ENCODE measurements around the gene SMARCA4. TPM values are rescaled to one million over a fixed set of nuclear protein-coding genes. Genes with fewer than 3 reads are reported as not detected.
"Not testable (repeated sequence)": the region's sequence is repeated elsewhere in the genome, so short reads cannot be mapped to it uniquely, and the experiment has no call there.

The SMARCA4 gene
- polyA plus RNA-seq, 1 donor = 91.4 TPM

DNA sequence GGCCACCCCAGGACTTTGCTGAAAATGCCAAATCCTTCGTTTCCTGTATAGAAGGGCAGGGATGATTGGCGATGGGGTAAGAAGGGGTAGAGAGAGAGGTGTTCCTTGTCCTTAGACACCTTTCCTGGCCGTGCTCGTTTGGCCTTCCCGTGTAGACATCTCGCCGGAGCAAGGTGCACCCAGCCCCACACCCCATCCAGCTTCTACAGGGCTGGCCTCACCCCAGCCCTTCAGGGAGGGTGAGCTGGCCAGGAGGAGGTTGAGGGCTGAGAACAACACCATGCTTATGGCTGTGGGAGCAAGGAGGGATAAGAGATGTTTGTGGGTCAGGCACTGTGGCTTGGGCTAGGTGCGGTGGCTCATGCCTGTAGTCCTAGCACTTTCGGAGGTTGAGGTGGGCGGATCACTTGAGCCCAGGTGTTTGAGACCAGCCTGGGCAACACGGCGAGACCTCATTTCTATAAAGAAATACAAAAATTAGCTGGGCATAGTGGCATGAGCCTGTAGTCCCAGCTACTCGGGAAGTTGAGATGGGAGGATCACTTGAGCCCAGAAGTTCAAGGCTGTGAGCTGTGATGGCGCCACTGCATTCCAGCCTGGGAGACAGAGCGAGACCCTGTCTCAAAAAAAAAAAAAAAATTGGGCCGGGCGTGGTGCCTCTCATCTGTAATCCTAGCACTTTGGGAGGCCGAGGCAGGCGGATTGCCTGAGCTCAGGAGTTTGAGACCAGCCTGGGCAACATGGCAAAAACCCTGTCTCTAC, 15.5 kb downstream of the SMARCA4 start:
- DNase-seq (ENCODE audit: low read depth) = no peak

DNA sequence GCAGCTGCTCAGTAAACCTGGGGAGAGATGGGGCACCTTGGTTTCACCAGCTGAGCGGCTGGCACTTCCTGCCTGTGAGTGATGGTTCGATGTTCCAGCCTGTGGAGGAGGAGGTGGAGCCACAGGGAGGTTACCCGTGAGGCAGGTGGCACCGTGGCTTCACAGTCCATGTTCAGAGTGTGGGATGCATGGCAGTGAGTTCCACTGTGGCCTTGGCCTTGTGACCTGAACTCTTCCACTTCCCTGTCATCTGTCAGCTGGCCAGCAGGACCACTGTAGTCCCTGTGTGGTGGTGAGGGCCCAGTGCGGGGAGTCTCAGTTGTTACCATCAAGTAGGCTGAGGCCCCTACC, 16.9 kb downstream of the SMARCA4 start:
- DNase-seq (ENCODE audit: low read depth) = no peak

DNA sequence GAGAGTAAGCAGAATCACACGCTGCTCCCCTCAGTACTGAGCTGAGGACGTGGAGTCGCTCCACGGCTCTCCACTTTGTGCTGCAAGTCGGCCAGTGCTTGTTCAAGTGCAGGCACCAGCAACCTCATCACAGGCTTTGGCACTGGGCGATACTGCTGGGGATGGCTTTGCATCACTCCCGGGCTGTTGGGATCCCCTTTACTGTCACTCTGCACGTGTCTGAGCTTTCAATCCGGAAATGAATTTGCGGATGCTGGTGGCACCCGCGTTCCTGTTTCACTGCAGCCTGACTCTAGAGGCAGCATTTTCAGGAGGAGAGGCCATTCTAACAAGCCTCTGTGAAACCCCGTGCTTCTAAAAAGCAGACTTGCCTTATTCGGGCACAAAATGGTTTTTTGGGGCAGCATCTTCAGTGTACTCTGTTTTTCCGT, 19.1 kb downstream of the SMARCA4 start:
- no peak for DNase-seq (ENCODE audit: low read depth)

DNA sequence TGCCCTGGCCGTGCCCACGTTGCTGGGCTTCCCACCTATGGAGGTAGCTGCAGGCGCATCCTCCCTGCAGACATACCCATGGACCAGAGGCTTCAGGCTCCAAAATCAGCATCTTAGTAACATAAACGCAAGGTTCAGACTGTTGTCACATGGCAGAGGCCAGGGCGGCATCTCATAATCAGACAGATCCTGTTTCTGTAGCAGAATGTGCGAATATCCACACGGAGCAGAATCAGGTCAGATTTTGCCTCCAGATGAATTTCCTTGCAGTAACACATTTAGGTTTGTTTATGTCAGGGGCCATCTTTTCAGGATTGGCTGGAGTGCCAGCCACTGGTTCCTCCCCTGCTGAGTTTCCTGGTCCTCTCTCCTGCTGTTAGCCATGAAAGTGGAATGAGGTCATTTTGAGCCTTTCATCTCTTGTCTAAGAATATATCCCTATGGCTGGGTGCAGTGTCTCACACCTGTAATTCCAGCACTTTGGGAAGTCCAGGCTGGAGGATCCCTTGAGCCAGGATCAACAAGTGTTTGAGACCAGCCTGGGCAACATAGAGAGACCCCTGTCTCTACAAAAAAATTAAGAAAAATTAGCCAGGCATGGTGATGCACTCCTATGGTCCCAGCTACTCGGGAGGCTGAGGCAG, 20.5 kb downstream of the SMARCA4 start:
- DNase-seq (ENCODE audit: low read depth) = no peak

DNA sequence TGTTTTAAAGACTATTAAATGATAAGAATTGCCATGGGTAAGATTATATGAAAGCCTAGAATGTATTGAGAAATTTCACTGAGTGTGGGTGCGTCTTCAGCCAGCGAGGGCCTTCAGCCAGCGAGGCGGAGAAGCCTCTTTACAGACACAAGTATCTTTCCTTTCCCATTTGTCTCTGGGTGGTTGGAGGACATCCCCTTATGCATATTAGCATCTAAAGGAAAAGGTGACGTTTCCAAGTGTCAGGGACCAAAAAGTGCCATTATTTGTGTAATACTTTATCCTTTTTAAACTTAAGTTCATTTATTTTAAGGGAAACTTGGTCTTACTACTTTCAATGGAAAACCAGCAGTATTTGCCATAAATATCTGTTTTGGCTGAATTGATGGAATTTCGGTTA, 22.2 kb downstream of the SMARCA4 start:
- no peak for DNase-seq (ENCODE audit: low read depth)

DNA sequence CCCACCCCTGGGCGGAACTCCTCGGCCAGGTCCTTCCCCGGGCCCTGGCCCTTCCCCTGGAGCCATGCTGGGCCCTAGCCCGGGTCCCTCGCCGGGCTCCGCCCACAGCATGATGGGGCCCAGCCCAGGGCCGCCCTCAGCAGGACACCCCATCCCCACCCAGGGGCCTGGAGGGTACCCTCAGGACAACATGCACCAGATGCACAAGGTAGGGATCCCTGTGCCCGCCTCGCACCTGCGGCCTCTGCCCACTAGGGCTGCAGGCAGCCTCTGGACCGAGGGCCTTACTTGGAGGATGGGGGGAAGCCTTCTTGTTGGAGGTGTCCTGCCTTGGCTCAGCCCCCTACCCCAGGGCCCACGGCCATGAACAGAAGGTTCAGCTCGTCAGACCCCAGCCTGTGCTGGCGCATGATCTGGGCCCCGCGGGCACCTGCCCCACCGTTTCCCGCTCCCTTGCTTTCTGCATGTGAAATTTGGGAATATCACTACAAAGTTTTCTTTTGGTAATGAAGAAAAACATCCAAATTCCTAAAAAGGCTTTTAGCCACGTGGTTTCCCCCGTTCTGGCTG, 23.4 kb downstream of the SMARCA4 start:
- no peak for DNase-seq (ENCODE audit: low read depth)

DNA sequence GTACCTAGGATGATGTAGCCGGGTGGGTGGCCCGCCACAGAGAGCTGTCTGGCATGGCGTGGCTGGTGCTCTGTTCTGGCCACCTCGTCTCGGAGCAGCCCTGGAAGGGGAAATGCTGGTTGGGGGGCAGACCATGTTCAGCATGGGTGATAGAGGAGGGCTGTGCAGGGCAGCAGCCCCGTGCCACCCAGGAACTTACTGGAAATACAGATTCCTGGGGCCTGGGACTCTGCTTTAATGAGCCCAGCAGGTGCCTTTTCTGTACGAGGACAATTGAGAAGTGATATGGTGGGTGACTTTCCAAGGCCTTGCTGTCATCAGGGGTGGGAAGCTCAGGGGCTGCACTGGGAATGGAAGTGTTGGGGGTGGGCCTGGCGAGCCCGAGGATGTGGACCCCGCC, 24.7 kb downstream of the SMARCA4 start:
- no peak for DNase-seq (ENCODE audit: low read depth)

DNA sequence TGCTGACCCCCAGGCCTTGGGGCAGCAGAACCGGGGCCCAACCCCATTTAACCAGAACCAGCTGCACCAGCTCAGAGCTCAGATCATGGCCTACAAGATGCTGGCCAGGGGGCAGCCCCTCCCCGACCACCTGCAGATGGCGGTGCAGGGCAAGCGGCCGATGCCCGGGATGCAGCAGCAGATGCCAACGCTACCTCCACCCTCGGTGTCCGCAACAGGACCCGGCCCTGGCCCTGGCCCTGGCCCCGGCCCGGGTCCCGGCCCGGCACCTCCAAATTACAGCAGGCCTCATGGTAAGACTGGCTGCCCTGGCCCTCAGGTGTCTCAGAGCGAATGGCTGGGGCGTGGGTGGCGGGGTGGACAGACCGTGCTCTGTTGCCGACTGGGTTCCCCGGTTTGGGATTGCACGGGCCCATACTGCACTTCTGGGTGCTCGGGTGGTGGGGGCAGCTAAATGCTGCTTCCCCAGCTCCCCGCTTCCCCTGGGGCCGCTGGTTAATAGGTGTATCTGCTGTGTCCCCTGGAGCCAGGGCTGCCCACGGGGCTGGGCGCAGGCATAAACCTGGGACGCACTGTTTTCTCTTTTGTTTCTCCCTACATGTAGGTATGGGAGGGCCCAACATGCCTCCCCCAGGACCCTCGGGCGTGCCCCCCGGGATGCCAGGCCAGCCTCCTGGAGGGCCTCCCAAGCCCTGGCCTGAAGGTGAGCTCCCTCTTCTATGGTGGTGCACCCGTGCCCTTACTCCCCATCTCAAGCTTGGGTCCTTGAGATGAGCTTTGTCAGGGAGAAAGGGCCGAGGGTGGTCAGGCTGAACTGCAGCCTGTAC, 25.7 kb downstream of the SMARCA4 start:
- no peak for DNase-seq (ENCODE audit: low read depth)

DNA sequence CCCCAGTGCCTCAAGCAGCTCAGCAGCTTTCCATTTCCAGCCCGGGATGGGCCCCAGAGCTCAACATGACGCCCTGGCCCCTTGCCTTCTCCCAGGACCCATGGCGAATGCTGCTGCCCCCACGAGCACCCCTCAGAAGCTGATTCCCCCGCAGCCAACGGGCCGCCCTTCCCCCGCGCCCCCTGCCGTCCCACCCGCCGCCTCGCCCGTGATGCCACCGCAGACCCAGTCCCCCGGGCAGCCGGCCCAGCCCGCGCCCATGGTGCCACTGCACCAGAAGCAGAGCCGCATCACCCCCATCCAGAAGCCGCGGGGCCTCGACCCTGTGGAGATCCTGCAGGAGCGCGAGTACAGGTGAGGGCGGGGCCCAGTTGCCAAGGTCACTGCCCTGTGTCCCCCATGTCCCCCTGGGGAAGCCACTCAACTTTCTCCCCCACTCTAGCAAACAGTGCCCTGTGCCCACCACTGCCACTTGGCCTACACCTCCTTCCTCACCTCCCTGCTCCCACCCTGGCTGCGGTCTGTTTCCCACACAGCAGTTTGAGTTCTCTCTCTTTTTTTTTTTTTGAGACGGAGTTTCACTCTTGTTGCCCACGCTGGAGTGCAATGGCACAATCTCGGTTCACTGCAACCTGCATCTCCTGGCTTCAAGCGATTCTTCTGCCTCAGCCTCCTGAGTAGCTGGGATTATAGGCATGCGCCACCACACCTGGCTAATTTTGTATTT, 26.9 kb downstream of the SMARCA4 start:
- no peak for DNase-seq (ENCODE audit: low read depth)

DNA sequence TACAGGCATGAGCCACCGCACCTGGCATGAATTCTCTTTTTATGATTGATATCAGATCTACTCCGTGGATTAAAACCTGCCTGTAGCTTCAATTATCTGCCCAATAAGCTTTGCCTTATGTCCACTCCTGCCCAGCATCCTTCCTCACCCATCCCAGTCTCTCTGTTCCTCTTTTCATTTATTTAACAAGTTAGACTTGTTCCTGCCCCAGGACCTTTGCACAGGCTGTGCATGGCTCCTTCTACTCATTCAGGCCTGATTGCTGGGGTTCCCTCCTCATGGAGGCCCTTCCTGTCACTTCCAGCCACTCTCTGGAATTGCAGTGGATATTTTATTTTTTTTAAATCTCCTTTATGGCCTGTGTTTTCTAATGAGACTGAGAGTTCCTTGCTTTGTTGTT, 27.6 kb downstream of the SMARCA4 start:
- no peak for DNase-seq (ENCODE audit: low read depth)

DNA sequence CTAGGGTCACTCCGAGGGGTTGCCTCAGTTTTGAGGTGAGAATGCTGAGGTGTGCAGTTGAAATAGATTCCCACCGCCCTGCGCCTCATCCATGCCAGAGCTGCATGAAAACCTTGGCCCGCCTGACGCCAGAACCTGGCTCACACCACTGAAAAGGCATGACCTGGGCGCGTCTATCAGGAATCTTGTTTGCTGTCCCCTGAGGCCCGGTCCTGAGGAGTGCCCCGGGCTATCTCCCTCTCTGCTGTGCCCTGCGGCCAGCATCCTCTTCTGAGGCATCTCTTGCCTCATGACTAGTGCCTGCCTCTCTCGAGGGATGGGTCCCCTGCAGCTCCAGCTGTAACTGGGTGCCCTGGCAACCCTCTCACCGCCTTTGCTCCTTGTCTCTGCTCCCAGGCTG, 28.1 kb downstream of the SMARCA4 start:
- no peak for DNase-seq (ENCODE audit: low read depth)

DNA sequence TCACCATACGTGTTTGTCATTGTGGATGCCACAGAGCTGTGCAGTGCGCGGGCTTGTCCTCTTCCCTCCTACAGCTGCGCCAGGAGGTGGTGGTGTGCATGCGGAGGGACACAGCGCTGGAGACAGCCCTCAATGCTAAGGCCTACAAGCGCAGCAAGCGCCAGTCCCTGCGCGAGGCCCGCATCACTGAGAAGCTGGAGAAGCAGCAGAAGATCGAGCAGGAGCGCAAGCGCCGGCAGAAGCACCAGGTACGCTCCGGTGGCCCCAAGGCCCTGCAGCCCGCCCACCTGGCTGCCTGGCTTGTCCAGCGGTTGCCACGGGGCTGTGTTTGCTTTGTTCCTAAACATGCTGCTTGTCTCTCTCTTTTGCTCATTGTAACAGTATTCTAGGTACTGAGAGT, 30.2 kb downstream of the SMARCA4 start:
- no peak for DNase-seq (ENCODE audit: low read depth)

DNA sequence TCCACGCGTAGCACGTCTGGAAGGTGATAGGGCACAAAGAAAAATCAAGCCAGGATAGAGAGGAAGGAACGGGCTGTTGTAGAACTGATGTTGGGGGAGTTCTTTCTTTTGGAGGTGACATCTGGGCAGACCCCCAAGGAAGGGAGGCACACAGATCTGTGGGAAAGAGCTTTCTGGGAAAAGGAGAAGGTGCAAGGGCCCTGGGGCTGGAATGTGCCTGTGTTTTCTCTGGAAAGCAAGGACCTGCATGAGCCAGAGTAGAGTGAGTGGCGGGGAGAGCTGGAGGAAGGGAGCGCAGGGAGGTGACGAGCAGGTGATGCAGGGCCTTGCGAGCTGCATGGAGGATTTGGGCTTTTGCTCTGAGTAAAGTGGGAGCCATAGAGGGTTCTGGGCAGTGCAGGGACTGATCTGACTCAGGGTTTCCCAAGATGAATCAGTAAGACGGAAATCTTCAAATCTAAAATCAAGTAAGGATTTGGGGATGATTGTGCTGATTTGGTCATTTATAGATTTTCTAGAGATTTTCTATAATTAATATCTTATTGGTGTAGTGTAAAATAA, 30.8 kb downstream of the SMARCA4 start:
- DNase-seq (ENCODE audit: low read depth) = no peak

DNA sequence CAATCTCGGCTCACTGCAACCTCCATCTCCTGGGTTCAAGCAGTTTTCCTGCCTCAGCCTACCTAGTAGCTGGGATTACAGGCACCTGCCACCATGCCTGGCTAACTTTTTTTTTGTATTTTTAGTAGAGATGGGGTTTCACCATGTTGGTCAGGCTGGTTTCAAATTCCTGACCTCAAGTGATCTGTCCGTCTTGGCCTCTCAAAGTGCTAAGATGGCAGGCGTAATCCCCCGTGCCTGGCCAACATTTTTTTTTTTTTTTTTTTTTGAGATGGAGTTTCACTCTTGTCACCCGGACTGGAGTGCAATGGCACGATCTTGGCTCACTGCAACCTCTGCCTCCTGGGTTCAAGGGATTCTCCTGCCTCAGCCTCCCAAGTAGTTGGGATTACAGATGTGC, 31.3 kb downstream of the SMARCA4 start:
- DNase-seq (ENCODE audit: low read depth) = not testable (repeated sequence)

DNA sequence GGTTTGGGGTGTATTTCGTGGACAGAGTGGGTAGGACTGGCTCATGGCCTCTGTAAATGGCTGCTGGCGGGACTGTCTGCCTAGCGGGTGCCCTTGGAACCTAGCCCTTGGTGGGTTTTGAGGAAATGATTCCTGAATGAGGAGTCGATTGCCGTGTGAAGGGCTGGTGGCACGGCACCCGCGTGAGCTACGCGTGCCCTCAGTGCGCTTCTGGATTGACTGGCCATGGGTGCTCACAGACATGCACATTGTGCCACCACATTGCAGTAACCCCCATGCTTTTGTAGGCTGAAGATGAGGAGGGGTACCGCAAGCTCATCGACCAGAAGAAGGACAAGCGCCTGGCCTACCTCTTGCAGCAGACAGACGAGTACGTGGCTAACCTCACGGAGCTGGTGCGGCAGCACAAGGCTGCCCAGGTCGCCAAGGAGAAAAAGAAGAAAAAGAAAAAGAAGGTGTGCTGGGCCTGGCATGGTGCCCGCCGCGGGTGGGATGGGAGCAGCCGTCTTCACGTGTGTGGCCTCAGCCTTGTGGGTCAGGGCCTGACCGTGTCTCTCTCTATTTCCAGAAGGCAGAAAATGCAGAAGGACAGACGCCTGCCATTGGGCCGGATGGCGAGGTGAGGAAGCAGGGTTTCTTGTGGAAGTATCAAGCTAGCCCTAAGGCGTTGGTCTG, 35.2 kb downstream of the SMARCA4 start:
- DNase-seq (ENCODE audit: low read depth) = no peak

DNA sequence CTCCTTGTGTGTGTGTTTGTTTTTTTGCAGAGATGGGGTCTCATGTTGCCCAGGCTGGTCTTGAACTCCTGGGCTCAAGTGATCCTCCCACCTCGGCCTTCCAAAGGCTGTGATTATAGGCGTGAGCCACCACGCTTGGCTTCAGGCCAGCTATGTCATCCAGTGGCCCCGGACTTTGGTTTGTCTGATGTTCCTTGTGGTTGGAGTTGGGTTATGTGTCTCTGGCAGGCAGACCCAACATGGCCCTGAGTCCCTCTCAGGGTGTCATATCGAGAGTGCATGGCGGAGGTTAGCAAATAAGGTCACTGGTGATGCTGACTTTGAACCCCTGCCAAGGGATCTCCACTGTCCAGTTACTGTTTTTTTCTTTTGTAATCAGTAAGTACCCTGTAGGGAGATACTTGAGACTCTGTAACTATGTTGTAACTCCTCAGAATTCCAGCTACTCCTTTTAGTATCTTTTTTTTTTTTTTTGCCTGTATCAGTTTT, 37.3 kb downstream of the SMARCA4 start:
- no peak for DNase-seq (ENCODE audit: low read depth)

DNA sequence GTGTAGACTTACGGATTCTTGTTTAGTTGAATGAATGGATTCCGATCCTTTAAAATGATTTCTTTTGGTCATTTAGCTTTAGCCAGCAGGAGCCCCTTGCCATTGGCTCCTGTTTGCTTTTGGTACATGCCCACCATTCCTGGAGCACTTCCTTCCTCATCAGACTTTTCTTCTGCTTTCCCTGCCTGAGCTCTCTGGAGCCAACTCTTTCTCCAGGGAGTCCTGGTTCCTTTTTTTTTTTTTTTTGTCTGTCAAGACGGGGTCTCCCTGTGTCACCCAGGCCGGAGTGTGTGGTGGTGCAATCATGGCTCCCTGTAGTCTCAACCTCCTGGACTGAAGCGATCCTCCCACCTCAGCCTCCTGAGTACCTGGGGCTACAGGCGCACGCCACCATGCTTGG, 37.8 kb downstream of the SMARCA4 start:
- DNase-seq (ENCODE audit: low read depth) = no peak

DNA sequence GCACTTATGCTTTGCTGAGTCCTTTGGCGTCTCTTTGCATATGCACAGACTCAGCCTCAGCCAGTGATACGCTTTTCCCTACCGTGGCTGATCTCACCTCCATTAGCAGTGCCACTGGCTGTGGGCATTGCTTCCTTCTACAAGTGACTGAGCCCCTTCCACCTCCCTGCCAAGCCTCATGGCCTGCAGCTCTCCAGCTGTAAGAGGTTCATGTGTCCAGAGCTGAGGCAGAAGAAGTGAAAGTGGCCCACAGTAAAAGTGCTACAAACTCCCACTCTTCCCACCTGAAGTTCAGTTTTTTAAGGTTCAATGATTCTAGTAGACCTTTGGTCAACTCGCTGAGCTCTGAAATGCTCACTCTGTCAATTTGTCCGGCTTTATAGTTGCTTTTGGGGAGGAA, 44.7 kb downstream of the SMARCA4 start:
- DNase-seq (ENCODE audit: low read depth) = no peak

DNA sequence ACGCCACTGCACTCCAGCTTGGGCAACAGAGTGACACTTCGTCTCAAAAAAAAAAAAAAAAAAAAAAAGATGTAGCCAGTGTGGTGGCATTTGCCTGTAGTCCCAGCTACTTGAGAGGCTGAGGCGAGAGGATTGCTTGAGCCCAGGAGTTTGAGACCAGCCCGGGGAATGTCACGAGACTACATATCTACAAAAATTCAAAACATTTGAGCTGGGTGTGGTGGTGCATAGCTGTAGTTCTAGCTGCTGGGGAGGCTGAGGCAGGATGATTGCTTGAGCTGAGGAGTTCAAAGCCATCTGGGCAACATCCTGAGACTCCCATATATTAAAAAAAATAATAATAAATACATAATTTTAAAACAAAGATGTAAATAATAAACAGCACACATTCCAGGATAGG, 46.6 kb downstream of the SMARCA4 start:
- no peak for DNase-seq (ENCODE audit: low read depth)

DNA sequence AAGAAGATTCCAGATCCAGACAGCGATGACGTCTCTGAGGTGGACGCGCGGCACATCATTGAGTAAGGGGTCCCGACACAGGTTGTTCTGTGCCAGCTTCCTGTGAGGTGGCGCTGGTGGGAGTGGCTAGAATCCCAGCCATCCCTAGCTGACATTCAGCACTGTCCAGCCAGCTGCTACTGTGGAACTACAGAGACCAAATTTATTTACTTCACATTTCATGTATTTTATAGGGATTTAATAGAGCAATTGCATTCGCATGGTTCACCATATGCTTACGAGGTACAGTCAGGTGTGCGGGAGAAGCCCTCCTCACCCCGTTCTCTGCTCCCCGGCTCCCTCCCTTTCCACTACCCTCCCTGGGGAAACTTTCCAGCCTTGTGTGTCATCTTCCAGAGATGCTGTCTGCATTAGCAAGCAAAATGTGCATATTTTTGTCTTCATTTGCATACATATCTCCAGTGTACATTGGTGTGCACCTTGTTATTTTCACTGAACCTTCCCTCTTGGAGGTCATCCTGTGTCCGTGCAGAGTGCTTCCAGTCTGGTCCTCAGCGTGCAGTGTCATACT, 47.2 kb downstream of the SMARCA4 start:
- DNase-seq (ENCODE audit: low read depth) = no peak

All from forelimb muscle (tissue), 1 donor.